GM18907 (cell line): ENCODE measurements around the gene RUNDC3A.
"Not testable (repeated sequence)": the region's sequence is repeated elsewhere in the genome, so short reads cannot be mapped to it uniquely, and the experiment has no call there.

Experiments
- ATAC-seq: cut with Tn5 transposase; IDR thresholded peaks from one replicate; pipeline ENCODE4 v1.9.1; 2021; ENCODE audit warnings: mild to moderate bottlenecking, moderate library complexity; ENCODE audit not compliant: unreplicated experiment

RUNDC3A gene

DNA sequence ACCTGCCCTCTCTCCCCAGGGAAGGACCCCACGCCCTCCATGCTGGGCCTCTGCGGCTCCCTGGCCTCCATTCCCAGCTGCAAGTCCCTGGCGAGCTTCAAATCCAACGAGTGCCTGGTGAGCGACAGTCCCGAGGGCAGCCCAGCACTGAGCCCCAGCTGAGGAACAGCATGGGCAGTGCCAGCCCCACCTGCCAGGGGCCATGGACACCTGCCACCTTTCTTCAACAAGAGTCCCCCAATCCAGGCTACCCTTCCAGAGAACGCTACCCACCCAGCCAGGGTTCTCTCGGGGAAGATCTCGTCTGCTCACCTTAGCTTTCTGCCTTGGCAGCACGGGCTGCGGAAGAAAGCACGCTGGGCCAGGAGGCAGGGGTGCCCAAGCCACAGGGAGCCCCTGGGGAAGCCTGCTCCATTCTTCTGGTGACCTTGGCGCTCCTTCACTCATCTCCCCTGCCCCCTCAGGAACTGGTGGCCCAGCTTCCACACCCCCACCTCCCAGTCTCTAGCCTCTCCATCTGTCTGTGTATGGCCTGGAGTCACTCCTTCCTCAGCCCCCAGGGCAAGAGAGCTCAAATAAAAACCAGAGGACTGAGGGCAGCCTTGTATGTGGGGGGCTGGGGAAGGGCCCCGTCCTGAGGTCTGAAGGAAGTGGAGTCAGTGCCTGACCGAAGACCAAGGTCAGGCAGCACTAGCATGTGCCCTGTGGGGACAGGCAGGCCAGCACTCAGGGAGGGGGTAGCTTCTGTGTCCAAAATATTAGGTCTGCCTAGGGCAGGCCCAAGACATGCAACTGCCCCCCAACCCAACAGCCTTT is 9.9 kb downstream of the RUNDC3A start:
- ATAC-seq = no peak

DNA sequence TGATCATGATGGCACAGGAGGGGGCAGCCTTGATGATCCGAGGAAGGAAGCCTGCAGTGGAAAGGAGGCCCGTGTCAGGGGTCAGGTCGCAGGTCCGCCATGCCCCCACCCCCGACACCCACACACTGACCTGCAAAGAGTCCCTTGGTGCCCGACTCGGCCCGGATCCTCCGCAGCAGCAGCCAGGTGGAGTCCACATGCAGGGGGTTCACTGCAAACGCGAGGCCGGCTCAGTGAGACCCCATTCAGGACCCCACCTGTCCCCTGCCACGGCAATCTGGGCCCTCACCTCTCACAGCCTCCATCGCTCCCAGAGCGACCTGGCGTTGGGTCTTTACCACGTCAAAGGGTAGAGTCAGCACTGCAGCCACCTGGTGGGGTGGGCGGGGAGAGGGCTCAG is 11.7 kb downstream of the RUNDC3A start:
- ATAC-seq = no peak

DNA sequence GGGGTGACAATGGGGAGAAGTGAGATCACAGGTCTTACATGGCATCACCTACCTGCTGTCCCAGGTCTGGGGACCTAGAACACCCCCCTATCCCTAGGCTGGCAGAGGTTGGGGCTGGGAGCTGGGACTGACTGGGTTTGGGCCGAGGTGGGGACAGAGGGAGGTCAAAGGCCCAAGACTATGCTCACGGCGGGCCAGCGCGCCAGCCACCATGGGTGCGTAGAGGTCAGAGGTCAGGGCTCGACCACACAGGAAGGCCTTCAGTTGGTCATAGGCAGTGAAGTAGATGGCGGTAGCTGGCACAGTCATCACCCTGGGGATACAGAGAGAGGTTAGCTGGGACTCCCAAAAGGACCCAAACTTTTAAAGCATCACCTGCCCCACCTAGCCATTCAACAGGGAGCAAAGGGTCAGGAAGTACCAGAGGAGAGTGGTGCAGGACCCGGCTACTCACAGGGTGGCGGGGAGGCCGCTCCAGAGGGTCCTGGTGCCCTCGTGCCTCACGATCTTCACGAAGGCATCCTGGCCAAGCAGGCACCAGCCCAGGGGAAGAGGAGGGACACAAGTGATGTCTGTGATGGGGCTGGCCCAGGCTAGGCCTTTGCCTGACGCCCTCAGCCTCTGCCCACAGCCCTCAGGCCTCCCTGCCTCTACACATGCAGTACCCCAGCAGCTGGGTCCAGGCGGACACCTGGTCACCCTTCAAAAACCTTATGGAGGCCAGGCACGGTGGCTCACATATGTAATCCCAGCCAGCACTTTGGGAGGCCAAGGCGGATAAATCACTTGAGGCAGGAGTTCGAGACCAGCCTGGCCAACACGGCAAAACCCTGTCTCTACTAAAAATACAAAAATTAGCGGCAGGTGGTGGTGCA is 13.1 kb downstream of the RUNDC3A start:
- no peak for ATAC-seq

DNA sequence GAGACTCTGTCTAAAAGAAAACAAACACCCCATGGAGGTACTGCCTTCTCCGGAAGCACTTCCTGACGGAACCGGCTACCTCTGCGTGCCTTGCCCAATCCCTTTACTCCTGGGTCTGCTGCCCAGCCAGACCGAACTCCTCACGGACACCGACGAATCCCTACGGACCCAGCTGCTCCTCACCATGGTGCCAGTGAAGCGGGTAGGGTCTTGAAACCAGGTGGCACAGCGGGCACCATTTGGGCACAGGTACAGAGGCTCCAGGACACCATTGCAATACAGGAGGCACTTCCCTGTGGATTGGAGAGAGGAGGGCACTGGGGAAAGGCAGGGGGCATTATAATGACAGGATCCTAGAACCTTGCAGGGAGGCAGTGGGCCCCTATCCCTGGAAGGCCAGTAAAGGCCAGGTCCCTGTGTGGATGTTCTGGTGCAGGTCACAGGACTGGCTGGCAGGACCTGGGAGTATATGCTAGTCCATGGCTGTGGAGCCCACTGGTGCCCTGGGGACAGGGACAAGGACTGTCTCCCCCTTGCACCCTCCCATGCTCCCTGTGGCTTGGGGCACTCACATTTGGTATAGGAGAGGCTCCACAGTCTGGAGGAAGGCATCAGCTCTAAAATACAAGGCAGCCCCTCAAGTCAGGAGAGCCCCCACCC is 14.0 kb downstream of the RUNDC3A start:
- ATAC-seq = no peak

DNA sequence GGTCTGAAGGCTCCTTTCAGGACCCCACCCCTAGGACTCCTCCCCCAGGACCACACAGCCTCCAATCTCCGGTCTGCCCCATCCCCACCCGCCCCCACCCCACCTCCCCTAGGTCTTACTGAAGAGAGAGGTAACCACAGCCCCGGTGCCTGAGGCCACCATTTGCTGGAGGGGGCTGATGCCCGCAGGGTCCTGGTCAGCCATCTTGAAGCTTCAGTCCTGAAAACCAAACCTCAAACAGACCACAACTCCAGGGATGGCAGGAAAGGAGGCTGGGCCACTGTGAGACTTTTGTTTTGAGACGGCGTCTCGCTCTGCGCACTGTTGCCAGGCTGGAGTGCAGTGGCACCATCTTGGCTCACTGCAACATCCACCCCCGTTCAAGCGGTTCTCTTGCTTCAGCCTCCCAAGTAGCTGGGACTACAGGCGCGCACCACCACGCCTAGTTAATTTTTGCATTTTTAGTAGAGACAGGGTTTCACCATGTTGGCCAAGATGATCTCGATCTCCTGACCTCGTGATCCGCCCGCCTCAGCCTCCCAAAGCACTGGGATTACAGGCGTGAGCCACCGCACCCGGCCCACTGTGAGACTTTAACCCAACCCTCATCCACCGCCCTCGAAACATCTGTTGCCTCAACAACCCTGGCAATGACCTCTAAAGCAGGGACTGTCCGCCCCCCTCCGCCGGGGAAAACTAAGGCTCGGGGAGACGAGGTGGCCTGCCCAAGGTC is 15.1 kb downstream of the RUNDC3A start:
- ATAC-seq = no peak

DNA sequence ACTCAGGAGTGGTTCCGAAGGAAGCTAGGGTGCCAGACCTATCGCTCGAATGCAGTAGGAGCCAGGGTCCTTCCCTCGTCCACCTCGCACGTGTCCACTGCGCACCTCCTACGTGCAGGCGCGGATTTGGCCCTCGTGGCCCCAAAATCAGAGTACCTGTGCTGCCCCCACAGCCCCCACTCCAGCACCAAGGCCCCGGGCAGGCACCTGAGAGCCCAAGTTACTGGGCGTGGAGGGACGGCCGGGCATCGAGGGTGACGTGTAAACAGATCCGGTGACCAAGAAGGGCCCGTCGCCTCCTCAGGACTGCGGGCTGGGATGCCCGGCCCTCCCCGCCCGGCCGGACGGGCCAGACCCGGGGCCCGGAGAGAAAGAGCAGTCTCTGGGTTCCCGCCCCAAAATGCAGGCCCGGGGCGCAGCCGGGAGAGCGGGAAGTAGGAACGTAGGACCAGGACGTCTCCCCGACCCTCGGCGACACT is 15.7 kb downstream of the RUNDC3A start:
- peak; percentile 4 for ATAC-seq

DNA sequence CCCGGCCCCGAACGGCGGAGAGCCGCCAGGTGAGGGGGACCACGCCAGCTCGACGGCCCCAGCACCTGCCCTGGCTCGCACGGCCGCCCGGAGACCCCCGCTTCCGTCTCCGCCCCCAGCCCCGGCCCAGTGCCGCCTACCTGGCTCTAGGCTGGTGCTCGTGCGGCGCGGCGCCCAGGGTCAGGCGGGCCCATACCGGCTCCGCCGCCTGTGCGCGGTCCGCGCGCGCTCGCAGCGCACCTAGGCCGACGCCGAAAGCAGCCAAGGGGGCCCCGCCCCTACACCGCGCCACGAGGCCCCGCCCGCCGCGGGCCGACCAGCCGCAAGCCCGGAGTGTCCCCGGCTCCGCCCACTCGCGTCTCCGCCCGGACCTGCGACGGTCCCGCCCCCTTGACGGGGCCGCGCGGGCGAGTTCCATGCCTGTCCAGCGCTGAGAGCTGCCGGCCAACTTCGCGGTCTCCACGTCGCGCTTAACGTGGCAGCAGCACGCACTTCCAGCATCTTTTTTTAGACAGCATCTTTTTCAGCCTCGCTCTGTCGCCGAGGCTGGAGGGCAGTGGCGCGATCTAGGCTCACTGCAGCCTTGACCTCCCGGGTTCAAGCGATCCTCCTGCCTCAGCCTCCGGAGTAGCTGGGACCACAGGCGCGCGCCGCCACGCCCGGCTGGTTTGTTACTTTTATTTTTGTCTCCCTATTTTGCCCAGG is 16.3 kb downstream of the RUNDC3A start, which contains the start of gene SLC25A39:
Gene SLC25A39, minus strand, starts transcription at position 253 of the 705 bp plus-strand sequence. CDS start 1,261 bp downstream, outside the sequence.
- ATAC-seq = peak; percentile 64

DNA sequence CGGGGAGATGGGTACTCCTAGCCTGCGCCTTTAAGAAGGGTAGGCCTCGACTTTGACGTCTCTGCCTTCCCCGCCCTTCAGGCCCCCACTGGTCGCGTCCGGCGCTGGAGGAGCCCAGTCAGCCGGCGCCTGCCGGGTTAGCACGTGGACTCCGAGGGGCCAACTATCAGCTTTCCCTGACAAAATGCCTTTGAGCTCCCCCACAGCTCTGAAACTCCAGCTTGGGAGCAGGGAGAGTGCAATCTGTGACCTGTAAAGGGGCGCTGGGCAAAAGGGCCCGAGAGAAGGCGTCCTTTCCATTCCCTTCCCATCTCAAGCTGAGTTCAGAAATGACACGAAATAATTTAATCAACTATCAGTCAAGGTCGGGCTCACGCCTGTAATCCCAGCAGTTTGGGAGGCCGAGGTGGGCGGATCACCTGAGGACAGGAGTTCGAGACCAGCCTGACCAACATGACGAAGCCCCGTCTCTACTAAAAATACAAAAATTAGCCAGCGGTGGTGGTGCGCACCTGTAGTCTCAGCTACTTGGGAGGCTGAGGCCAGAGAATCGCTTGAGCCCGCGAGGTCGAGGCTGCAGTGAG is 18.6 kb downstream of the RUNDC3A start:
- peak; percentile 39 for ATAC-seq

DNA sequence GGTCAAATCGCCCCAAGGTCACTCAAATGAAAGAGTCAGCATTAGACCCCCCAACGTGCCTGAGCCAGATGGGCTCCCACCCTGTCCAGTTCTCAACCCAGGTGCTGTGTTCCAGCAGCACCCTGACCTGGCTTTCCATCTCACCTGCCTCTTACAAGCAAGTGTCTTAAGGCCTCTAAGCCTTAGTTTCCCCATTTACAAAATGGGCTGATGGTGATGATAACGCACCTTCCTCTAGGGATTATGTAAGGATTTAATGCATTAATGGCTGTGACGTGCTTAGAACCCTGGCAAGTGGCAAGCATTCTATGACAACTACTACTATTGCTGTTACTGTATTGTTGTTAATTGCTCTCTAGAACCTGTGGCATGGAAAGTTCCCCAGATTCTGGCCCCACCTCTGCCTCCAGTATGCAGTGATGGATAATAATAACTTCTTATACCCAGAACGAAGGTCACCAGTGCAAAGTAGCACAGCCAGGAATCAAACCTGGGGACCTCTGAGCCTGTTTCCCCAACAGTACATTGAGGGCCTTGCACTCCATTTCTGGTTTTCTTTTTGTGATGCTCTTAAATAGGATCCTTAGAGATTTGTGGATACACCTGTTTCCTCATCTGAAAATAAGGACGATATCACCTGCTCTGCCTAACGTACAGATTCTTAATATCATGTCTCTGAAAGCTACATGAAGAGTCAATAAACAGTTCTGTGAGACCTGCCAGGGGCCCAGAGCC is 19.5 kb downstream of the RUNDC3A start:
- ATAC-seq = no peak

DNA sequence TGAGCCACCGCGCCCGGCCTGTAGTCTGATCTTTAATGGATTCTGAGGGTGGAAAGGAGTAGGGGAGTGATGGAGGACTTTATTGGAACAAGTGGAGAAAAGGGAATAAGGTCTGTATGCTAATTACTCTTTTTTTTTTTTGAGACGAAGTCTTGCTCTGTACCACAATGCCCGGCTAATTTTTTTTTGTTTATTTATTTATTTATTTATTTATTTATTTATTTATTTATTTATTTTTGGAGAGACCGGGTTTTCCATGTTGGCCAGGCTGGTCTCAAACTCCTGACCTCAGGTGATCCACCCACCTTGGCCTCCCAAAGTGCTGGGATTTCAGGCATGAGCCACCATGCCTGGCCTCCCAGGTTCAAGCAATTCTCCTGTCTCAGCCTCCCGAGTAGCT is 21.1 kb downstream of the RUNDC3A start:
- ATAC-seq = not testable (repeated sequence)

DNA sequence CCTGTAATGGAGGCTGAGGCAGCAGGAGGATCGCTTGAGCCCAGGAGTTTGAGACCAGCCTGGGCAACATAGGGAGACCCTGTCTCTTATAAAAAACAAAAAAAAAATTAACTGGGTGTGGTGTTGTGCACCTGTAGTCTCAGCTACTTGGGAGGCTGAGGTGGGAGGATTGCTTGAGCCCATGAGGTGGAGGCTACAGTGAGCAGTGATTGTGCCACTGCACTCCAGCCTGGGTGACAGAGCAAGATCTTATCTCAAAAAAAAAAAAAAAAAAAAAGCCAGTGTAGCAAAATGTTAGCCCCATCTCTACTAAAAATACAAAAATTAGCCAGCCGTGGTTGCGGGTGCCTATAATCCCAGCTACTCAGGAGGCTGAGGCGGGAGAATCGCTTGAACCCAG is 21.9 kb downstream of the RUNDC3A start:
- not testable (repeated sequence) for ATAC-seq

DNA sequence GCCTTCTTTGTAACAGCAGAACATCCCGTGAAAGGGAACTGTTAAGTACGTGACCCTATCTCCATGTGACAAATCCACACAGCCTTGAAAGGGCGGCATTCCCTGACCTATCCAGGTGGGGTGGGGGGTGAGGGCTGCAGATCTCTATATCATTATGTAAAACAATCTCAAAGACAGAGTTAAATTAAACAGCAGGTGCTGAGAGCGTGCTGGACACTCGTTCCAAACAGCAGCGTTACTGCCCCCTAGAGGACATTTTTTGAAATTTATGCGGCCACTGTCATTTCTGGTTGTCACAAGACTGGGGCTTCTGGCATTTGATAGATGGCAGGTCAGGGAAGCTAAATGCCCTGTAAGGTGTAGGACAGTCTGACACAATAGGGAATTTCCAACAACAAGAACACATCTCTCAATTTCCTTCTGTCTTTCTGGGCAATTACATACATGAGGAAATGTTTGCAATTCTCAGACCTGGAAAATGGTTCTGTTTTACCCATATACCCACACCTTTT is 22.9 kb downstream of the RUNDC3A start:
- peak; percentile 40 for ATAC-seq

DNA sequence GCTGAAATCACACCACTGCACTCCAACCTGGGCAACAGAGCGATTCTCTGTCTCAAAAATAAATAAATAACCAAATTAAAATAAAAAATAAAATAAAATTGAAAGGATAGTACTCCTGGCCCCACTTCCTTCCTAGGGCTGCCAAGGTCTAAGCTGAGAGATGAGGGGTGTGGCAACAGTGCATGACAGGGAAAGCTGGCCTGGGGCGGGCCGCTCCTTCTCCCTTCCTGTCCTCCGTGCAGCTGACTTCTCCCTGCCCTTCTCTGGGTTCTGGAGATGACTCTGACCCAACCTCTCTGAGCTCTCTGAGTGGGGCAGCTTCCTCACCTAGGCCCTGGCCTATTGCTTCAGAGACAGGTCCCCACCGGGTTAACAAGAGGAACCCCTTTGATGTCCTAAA is 25.0 kb downstream of the RUNDC3A start:
- no peak for ATAC-seq

DNA sequence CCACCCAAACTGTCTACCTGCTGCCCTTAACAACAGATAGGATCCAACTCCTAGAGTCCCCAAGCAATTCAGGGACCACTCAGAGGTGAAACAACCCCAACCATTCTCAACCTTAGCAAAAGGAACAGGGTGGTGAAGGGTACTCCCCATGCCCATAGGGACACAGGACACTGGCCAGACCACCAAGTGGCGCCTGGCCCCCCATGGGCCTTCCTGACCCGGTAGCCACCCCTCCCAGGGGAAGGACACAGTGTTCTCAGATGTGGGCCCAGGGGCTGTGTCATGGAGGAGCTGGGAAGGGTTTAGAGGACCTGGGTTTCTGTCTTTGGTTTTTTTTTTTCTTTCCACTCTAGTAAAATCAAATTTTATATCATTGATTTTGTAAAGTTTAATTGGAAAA is 25.9 kb downstream of the RUNDC3A start:
- no peak for ATAC-seq

DNA sequence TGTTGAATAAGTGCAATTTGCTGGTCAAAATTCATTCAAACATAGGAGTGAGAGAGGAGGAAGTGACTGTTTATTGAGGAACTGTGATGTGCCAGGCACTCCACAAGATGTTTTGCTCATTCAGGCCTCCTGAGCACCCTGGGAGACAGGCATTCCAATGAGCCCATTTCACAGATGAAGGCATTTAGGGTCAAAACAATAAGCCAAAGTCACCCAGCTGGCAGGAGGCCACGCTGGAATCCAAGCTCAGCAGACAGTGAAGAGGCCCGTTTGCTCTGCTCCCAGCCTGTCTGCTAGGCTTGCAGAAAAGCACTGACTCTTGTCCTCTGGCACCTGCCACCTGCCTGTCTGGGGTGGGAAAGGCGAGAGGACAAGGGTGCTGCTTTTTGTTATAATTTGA is 26.3 kb downstream of the RUNDC3A start:
- no peak for ATAC-seq

DNA sequence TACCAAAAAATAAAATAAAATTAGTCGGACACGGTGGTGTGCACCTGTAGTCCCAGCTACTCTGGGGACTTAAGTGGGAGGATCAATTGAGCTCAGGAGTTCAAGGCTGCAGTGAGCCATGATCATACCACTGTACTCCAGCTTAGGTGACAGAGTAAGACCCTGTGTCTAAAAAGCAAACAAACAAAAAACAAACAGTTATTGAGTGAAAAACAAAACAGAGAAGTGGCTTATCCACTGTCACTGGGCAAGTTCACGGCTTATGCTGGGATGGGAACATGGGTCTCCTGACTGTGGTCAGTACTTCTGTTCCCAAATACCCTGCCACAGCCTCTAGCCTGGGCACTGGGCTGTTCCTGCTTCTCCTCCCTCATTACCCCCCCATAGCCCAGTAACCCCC is 27.2 kb downstream of the RUNDC3A start:
- ATAC-seq = no peak

DNA sequence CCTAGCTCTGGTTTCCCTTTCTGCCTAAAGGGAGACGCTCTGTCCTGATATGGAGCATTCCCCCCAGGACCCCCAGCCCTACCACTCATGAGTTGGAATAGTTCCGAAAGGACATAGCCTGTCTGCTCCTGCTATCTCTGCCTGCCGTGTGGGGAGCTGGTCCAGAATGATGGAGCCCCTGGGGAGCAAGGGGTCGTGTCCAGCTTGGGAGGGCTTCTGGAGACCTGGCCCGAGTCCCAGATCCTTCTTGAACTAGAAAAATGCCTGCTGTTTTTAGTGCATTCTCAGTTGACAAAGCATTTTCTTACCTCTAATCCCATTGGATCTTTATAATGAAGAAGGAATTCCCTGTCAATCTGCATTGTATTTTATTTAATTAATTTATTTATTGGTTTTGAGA is 27.6 kb downstream of the RUNDC3A start:
- no peak for ATAC-seq

DNA sequence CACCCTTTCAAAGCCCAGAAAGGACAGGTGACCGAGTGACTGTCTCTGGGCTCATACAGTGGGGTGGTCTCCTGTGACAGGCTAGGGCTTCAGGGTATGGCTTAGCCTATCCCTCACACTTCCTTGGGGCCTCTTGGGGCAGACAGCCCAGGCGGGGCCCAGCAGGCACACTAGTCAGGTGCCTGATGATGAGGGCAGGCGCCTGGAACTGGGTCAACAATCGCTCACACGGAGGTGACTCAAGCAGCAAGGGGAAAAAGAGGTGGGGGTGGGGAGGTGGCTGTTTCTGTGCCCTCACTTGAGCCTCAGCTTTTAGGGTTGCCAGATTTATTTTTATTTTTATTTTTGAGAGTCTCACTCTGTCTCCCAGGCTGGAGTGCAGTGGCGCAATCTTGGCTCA is 30.3 kb downstream of the RUNDC3A start:
- ATAC-seq = no peak

DNA sequence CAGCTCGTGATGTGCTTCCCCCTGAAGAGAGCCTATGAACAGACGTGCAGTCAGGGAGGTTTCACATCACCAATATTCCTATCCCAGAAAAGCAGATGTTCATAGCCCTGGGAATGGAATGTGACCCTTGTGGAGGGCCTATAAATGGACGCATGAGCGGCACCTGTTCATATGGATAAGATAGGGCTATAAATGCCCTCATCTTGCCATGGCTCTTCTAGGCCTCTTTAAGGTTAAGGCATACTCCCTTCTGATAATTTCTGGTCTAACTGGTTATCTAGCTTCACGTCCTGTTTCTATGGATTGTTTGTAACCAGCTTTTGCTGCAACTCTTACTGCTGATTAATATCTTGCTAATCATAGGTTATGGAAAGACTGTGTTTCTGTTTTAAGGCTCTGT is 32.2 kb downstream of the RUNDC3A start:
- ATAC-seq = not testable (repeated sequence)
